PC-9 (cell line): ENCODE measurements around the gene IQCK. TPM values are rescaled to one million over a fixed set of nuclear protein-coding genes. Genes with fewer than 3 reads are reported as not detected.

Source experiments
- BruUV-seq: library from RNA; stranded (reverse); fragments of 400-500 nt; replicated peaks from 2 replicates; lab custom pipeline; 2021; lab: Mats Ljungman, UMichigan
- CTCF ChIA-PET: fragments of 300-600 bp; sonication (Branson Sonifier 250); formaldehyde crosslinking; loops from one replicate; lab custom pipeline; 2022; ENCODE audit warnings: antibody characterized with exemption; lab: Charles Lee
- POLR2A ChIA-PET: fragments of 300-600 bp; sonication (Branson Sonifier 250); formaldehyde crosslinking; loops from one replicate; lab custom pipeline; 2022; ENCODE audit warnings: antibody characterized with exemption; ENCODE audit not compliant: unreplicated experiment; lab: Charles Lee
- DNase-seq, 2 experiments: peaks; one replicate each; pipeline versions ENCODE4 v3.0.0 to v3.0.0-alpha.2; 2015 to 2022; ENCODE audit warnings: mixed read lengths in 1 of 2
- H2AFZ ChIP-seq: fragments of 200-600 bp; sonication (generic); 2 replicates; pipeline ENCODE4 v1.8.1; 2017; ENCODE audit warnings: antibody characterized with exemption
- H3F3A ChIP-seq: fragments of 200-600 bp; sonication (generic); 2 replicates; pipeline ENCODE4 v1.8.1; 2017; ENCODE audit warnings: antibody characterized with exemption, mild to moderate bottlenecking, low read depth; ENCODE audit not compliant: insufficient read depth
- H3K27ac ChIP-seq: fragments of 200-600 bp; sonication (generic); 2 replicates; pipeline ENCODE4 v1.6.1; 2016; ENCODE audit warnings: mixed run types
- H3K27me3 ChIP-seq: fragments of 200-600 bp; sonication (generic); 2 replicates; pipeline ENCODE4 v1.6.1; 2016; ENCODE audit warnings: low read depth, mixed run types; ENCODE audit not compliant: insufficient read depth
- H3K36me3 ChIP-seq: fragments of 200-600 bp; sonication (generic); 2 replicates; pipeline ENCODE4 v1.6.1; 2016; ENCODE audit warnings: low read depth, mixed run types
- H3K4me1 ChIP-seq: fragments of 200-600 bp; sonication (generic); replicated peaks from 2 replicates; pipeline ENCODE4 v1.6.1; 2016; ENCODE audit warnings: mixed run types; ENCODE audit not compliant: insufficient read depth
- H3K4me2 ChIP-seq: fragments of 200-600 bp; sonication (generic); 2 replicates; pipeline ENCODE4 v1.6.1; 2017; ENCODE audit warnings: mixed run types
- H3K4me3 ChIP-seq: fragments of 200-600 bp; sonication (generic); 2 replicates; pipeline ENCODE4 v1.6.1; 2016; ENCODE audit warnings: mixed run types
- H3K79me2 ChIP-seq: fragments of 200-600 bp; sonication (generic); 2 replicates; pipeline ENCODE4 v1.6.1; 2017; ENCODE audit warnings: low read depth, mixed run types
- H3K9me2 ChIP-seq: fragments of 200-600 bp; sonication (generic); 2 replicates; pipeline ENCODE4 v1.8.1; 2017; ENCODE audit warnings: mild to moderate bottlenecking; ENCODE audit not compliant: insufficient read depth
- H3K9me3 ChIP-seq: fragments of 200-600 bp; sonication (generic); 2 replicates; pipeline ENCODE4 v1.8.1; 2016; ENCODE audit warnings: low read depth; ENCODE audit not compliant: insufficient read depth
- H4K20me1 ChIP-seq: fragments of 200-600 bp; sonication (generic); 2 replicates; pipeline ENCODE4 v1.8.1; 2017; ENCODE audit not compliant: insufficient read depth
- EZH2 ChIP-seq: fragments of 200-600 bp; sonication (generic); IDR thresholded peaks from 2 replicates; pipeline ENCODE4 v1.8.0; 2017; ENCODE audit warnings: antibody characterized with exemption, low read depth
- intact Hi-C: fragments of 100-400 bp; cut with micrococcal nuclease; formaldehyde crosslinking; loops from one replicate; pipeline ENCODE4 v1.10.0; 2022; ENCODE audit not compliant: unreplicated experiment
- total RNA-seq: library from RNA; stranded (reverse); gene quantifications from 2 replicates; pipeline ENCODE4 v1.2.3, GENCODE V29; 2021
- TF ChIP-seq, protein P1 (sequence below): fragments of 200-600 bp; sonication (generic); conservative IDR thresholded peaks from 2 replicates; pipeline ENCODE4 v1.6.1; 2017; ENCODE audit warnings: mixed run types, antibody characterized with exemption, mild to moderate bottlenecking, moderate library complexity

The IQCK gene
- total RNA-seq, 1 experiment from 2014 or later, result 21.6 TPM

DNA sequence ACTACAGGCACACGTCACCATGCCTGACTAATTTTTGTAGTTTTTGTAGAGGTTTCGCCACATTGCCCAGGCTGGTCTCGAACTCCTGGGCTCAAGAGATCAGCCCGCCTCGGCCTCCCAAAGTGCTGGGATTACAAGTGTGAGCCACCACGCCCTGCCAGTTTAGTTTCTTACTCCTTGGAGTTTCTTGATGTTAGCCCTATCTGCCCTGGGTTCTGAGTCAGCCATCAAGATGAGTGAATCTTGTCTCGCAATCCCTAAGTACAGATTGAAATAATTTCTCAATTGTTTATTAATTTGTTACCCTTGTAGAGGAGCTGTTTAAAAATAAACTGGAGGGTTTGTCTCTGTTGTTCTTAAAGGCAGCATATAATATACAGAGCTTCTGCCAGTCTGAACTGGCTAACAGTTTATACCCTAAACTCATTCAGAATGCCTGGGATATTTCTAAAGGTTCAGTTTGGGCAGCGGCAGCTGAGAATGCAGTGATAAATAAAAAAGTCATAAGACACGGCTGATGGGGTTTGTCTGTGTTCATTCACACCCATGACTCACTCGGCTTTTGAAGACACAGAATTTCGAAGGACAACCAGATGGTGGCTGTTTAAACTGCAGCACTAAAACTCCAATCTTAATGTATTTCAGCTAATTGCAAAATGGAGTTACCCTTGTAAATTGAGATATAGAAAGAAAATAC lies 127.0 kb downstream of the IQCK start:
- Histone ChIP-seq H4K20me1 (no peaks in the 10 kb centered on the region), H3F3A (0 out of 2 replicates have a peak, but pooled peaks cover 4% of the 10 kb centered on the region), H2AFZ (no peak overlapping the region), H3K27me3 (no peaks in the 10 kb centered on the region), H3K27ac (no peak overlapping the region), H3K4me2 (no peak overlapping the region), H3K36me3 (no peaks in the 10 kb centered on the region), H3K9me2 (no peaks in the 10 kb centered on the region), H3K4me3 (no peak overlapping the region), H3K4me1 (no peaks in the 10 kb centered on the region), H3K9me3 (no peaks in the 10 kb centered on the region), H3K79me2 (no peaks in the 10 kb centered on the region)
- intact Hi-C loops, result no loop called here
- POLR2A ChIA-PET, result no interaction called here
- DNase-seq, result no peak
- CTCF ChIA-PET, result no interaction called here
- no TSS peak for BruUV-seq
- TF ChIP-seq EZH2, result no peak
- TF ChIP-seq, protein P1, sequence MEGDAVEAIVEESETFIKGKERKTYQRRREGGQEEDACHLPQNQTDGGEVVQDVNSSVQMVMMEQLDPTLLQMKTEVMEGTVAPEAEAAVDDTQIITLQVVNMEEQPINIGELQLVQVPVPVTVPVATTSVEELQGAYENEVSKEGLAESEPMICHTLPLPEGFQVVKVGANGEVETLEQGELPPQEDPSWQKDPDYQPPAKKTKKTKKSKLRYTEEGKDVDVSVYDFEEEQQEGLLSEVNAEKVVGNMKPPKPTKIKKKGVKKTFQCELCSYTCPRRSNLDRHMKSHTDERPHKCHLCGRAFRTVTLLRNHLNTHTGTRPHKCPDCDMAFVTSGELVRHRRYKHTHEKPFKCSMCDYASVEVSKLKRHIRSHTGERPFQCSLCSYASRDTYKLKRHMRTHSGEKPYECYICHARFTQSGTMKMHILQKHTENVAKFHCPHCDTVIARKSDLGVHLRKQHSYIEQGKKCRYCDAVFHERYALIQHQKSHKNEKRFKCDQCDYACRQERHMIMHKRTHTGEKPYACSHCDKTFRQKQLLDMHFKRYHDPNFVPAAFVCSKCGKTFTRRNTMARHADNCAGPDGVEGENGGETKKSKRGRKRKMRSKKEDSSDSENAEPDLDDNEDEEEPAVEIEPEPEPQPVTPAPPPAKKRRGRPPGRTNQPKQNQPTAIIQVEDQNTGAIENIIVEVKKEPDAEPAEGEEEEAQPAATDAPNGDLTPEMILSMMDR, result no peak

DNA sequence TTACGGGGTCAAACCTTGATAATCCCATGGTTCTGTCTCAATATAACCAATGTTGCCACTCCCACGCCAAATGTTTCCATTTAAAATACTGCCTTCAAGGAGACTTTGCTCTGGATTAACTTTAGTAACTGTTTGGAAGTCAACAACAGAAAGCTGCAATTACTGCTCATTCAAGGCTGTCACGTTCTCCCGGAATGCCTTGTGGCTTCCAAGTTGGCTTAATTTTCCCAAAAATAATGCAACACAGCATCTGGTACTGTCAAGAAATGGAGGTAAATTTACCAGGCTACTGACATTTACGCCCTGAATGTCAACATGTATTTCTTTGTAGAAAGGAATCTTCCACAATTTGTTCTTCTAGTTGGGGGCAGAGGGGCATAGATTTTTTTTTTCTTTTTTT lies 128.4 kb downstream of the IQCK start:
- 0 out of 2 replicates have a peak, but pooled peaks cover 4% of the 10 kb centered on the region for H3F3A ChIP-seq
- H3K79me2 ChIP-seq, result no peaks in the 10 kb centered on the region
- H3K27ac ChIP-seq, result no peak overlapping the region
- no peaks in the 10 kb centered on the region for H3K36me3 ChIP-seq
- no peak overlapping the region for H3K4me3 ChIP-seq
- H4K20me1 ChIP-seq, result no peaks in the 10 kb centered on the region
- H3K27me3 ChIP-seq, result no peaks in the 10 kb centered on the region
- BruUV-seq, result no TSS peak
- H3K9me2 ChIP-seq, result no peaks in the 10 kb centered on the region
- H3K9me3 ChIP-seq, result no peaks in the 10 kb centered on the region
- DNase-seq, result no peak
- H3K4me1 ChIP-seq, result no peaks in the 10 kb centered on the region
- no peak for TF ChIP-seq EZH2
- TF ChIP-seq, protein P1, result no peak
- POLR2A ChIA-PET, result no interaction called here
- H3K4me2 ChIP-seq, result no peak overlapping the region
- CTCF ChIA-PET, result no interaction called here
- intact Hi-C loops, result no loop called here
- H2AFZ ChIP-seq, result no peak overlapping the region

DNA sequence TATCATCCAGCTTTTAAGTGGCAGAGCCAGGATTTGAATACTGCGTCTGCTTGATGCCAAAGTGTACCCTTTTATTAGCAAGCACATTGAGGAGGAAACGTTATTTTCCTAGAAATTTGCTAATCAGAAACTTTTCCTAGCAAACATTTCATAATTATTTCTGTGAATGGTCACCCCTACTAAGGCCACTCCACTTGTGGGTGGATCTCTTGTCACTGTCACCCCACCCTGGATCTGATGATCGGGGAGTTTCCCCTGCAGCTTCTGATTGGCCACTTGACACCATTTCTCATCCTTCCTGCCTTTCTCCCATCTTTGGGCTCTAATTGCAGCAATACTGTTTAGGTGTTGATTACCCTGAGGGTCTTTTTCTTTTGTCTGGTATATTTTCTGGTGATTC lies 130.7 kb downstream of the IQCK start:
- ChIA-PET POLR2A (no interaction called here), CTCF (no interaction called here)
- H3K36me3 ChIP-seq, result no peaks in the 10 kb centered on the region
- no peak overlapping the region for H3K27ac ChIP-seq
- TF ChIP-seq, protein P1, result no peak
- TF ChIP-seq EZH2, result no peak
- intact Hi-C loops, result no loop called here
- no peak overlapping the region for H2AFZ ChIP-seq
- no TSS peak for BruUV-seq
- H3F3A ChIP-seq, result 0 out of 2 replicates have a peak, but pooled peaks cover 4% of the 10 kb centered on the region
- H3K27me3 ChIP-seq, result no peaks in the 10 kb centered on the region
- no peak overlapping the region for H3K4me3 ChIP-seq
- H3K4me2 ChIP-seq, result no peak overlapping the region
- no peaks in the 10 kb centered on the region for H3K4me1 ChIP-seq
- H4K20me1 ChIP-seq, result no peaks in the 10 kb centered on the region
- H3K9me3 ChIP-seq, result no peaks in the 10 kb centered on the region
- DNase-seq, result no peak
- no peaks in the 10 kb centered on the region for H3K79me2 ChIP-seq
- no peaks in the 10 kb centered on the region for H3K9me2 ChIP-seq
